SK-N-SH (cell line): Measurements from ENCODE around the gene LAPTM4A. TPM values are rescaled to one million over a fixed set of nuclear protein-coding genes. Genes with fewer than 3 reads are reported as not detected.

Source experiments
- CTCF ChIA-PET: fragments of 300-600, 350-600 bp; formaldehyde crosslinking; extraction: SDS; loops from one replicate; lab custom pipeline; 2021; lab: Yijun Ruan, JAX
- POLR2A ChIA-PET: fragments of 350-600 bp; sonication (Branson Sonifier 250); formaldehyde crosslinking; extraction: SDS; loops from one replicate; lab custom pipeline; 2020; ENCODE audit warnings: antibody characterized with exemption, inconsistent platforms; lab: Yijun Ruan, JAX
- DNase-seq: peaks from one replicate; pipeline ENCODE4 v3.0.0; 2012
- H2AFZ ChIP-seq: fragments of 200-600 bp; sonication (generic); 2 replicates; pipeline ENCODE4 v1.8.1; 2016; ENCODE audit warnings: antibody characterized with exemption, mild to moderate bottlenecking, low read depth
- H3F3A ChIP-seq: fragments of 200-600 bp; sonication (generic); replicated peaks from 2 replicates; pipeline ENCODE3; 2016; ENCODE audit warnings: antibody characterized with exemption, mild to moderate bottlenecking; ENCODE audit not compliant: insufficient read depth
- H3K27ac ChIP-seq, 2 experiments: fragments of 200-500 bp in 1 of 2; fragments of 200-600 bp in 1 of 2; sonication (Bioruptor generic) in 1 of 2; sonication (generic), shearing (Covaris generic) in 1 of 2; 2 replicates each; pipeline versions ENCODE4 v1.5.1 to v1.6.1; 2014 to 2016; ENCODE audit warnings: low read depth in 2 of 2, inconsistent platforms in 1 of 2, low read length in 1 of 2, mild to moderate bottlenecking in 1 of 2, mixed read lengths in 1 of 2
- H3K27me3 ChIP-seq: fragments of 200-600 bp; sonication (generic), shearing (Covaris generic); 2 replicates; pipeline ENCODE4 v1.6.1; 2016; ENCODE audit warnings: mixed run types; ENCODE audit not compliant: insufficient read depth
- H3K36me3 ChIP-seq, 2 experiments: fragments of 200-500 bp in 1 of 2; fragments of 200-600 bp in 1 of 2; sonication (Bioruptor generic) in 1 of 2; sonication (generic) in 1 of 2; replicated peaks in 1 of 2; 2 replicates each; pipeline versions ENCODE3 to v1.5.1; 2014 to 2016; ENCODE audit warnings: low read length in 1 of 2, mild to moderate bottlenecking in 1 of 2; ENCODE audit not compliant: insufficient read depth in 2 of 2, control insufficient read depth in 1 of 2
- H3K4me1 ChIP-seq, 2 experiments: fragments of 200-500 bp in 1 of 2; fragments of 200-600 bp in 1 of 2; sonication (Bioruptor generic) in 1 of 2; sonication (generic), shearing (Covaris generic) in 1 of 2; 2 replicates each; pipeline versions ENCODE4 v1.5.1 to v1.6.1; 2014 to 2016; ENCODE audit warnings: low read depth in 1 of 2, low read length in 1 of 2, mixed run types in 1 of 2; ENCODE audit not compliant: insufficient read depth in 2 of 2, control insufficient read depth in 1 of 2
- H3K4me2 ChIP-seq: fragments of 200-600 bp; sonication (generic), shearing (Covaris generic); 2 replicates; pipeline ENCODE4 v1.6.1; 2017; ENCODE audit warnings: mixed run types
- H3K4me3 ChIP-seq, 2 experiments: fragments of 200-500 bp in 1 of 2; fragments of 200-600 bp in 1 of 2; sonication (Bioruptor generic) in 1 of 2; sonication (generic), shearing (Covaris generic) in 1 of 2; 2 replicates each; pipeline versions ENCODE4 v1.5.1 to v1.8.1; 2014 to 2016; ENCODE audit warnings: low read depth in 2 of 2, inconsistent platforms in 1 of 2, low read length in 1 of 2, mild to moderate bottlenecking in 1 of 2, mixed read lengths in 1 of 2, moderate library complexity in 1 of 2
- H3K79me2 ChIP-seq: fragments of 200-600 bp; sonication (generic); 2 replicates; pipeline ENCODE4 v1.8.1; 2017; ENCODE audit warnings: mild to moderate bottlenecking; ENCODE audit not compliant: insufficient read depth
- H3K9ac ChIP-seq: fragments of 200-600 bp; sonication (generic); 2 replicates; pipeline ENCODE4 v1.6.1; 2017; ENCODE audit warnings: mixed run types
- H3K9me2 ChIP-seq: fragments of 200-600 bp; sonication (generic); 2 replicates; pipeline ENCODE4 v1.6.1; 2017; ENCODE audit warnings: mixed run types
- H3K9me3 ChIP-seq: fragments of 200-600 bp; sonication (generic); 2 replicates; pipeline ENCODE4 v1.6.1; 2017; ENCODE audit warnings: mixed run types, mild to moderate bottlenecking, moderate library complexity
- H4K20me1 ChIP-seq: fragments of 200-600 bp; sonication (generic); 2 replicates; pipeline ENCODE4 v1.6.1; 2017; ENCODE audit warnings: mild to moderate bottlenecking, mixed run types; ENCODE audit not compliant: insufficient read depth
- CHD2 ChIP-seq: fragments of 150-350 bp; IDR thresholded peaks from 2 replicates; pipeline ENCODE4 v1.6.1; 2018; ENCODE audit warnings: low read length; ENCODE audit not compliant: partially characterized antibody
- ELF1 ChIP-seq: IDR thresholded peaks from 2 replicates; pipeline ENCODE4 v1.4.0; 2012
- EZH2phosphoT487 ChIP-seq: fragments of 200-600 bp; sonication (generic); IDR thresholded peaks from 2 replicates; pipeline ENCODE4 v1.6.1; 2017; ENCODE audit warnings: low read depth, mixed run types, mild to moderate bottlenecking, antibody characterized with exemption, moderate library complexity, borderline replicate concordance
- FOXJ3 ChIP-seq: sonication (generic); formaldehyde crosslinking; IDR thresholded peaks from 2 replicates; pipeline ENCODE4 v1.5.1; 2020; ENCODE audit warnings: mild to moderate bottlenecking, missing genetic modification reagents
- GATA2 ChIP-seq: sonication (generic); formaldehyde crosslinking; IDR thresholded peaks from 2 replicates; pipeline ENCODE4 v1.5.0; 2020; ENCODE audit warnings: mild to moderate bottlenecking, missing genetic modification reagents
- IRF3 ChIP-seq: fragments of 150-350 bp; IDR thresholded peaks from 2 replicates; pipeline ENCODE4 v1.6.1; 2016; ENCODE audit warnings: mild to moderate bottlenecking, low read depth, low read length
- JUND ChIP-seq: IDR thresholded peaks from 2 replicates; pipeline ENCODE4 v1.4.0; 2012
- NFIC ChIP-seq: IDR thresholded peaks from 2 replicates; pipeline ENCODE4 v1.4.0; 2012; ENCODE audit warnings: borderline replicate concordance
- POLR2AphosphoS5 ChIP-seq: IDR thresholded peaks from 2 replicates; pipeline ENCODE4 v1.6.1; 2012; ENCODE audit warnings: low read depth, low read length
- RCOR1 ChIP-seq: fragments of 150-350 bp; IDR thresholded peaks from 2 replicates; pipeline ENCODE4 v1.6.1; 2017; ENCODE audit warnings: antibody characterized with exemption, low read length
- RFX5 ChIP-seq: IDR thresholded peaks from 2 replicates; pipeline ENCODE4 v1.6.1; 2012; ENCODE audit warnings: mild to moderate bottlenecking, improper control_type of control experiment, low read length
- SIN3A ChIP-seq: IDR thresholded peaks from 2 replicates; pipeline ENCODE4 v1.6.1; 2012; ENCODE audit warnings: low read depth, mild to moderate bottlenecking, low read length, moderate library complexity, borderline replicate concordance
- TAF1 ChIP-seq: IDR thresholded peaks from 2 replicates; pipeline ENCODE4 v1.6.1; 2012; ENCODE audit warnings: low read depth, mild to moderate bottlenecking, low read length, moderate library complexity, borderline replicate concordance
- TCF12 ChIP-seq: IDR thresholded peaks from 2 replicates; pipeline ENCODE4 v1.4.0; 2012
- TEAD4 ChIP-seq: IDR thresholded peaks from 2 replicates; pipeline ENCODE4 v1.4.0; 2012; ENCODE audit warnings: mild to moderate bottlenecking, borderline replicate concordance; ENCODE audit not compliant: insufficient read depth
- YY1 ChIP-seq: IDR thresholded peaks from 2 replicates; pipeline ENCODE4 v1.4.0; 2012; ENCODE audit warnings: low read depth, mild to moderate bottlenecking
- WGBS: methylation state at CpG from one replicate; pipeline ENCODE4 v1.1.6; 2017; ENCODE audit warnings: low lambda C conversion rate; 5-methylcytosine and 5-hydroxymethylcytosine counted together
- polyA plus RNA-seq, 3 experiments: library from polyadenylated mRNA; depleted of rRNA; stranded (reverse); fragments of >200 nt; gene quantifications; 2 replicates each; pipeline ENCODE4 v1.2.3, GENCODE V29; 2012
- TF ChIP-seq, protein P1 (sequence below): fragments of 200-600 bp; sonication (generic); IDR thresholded peaks from 2 replicates; pipeline ENCODE4 v1.6.1; 2017; ENCODE audit warnings: antibody characterized with exemption, mild to moderate bottlenecking, moderate library complexity
- TF ChIP-seq, protein P2 (sequence below): IDR thresholded peaks from 2 replicates; pipeline ENCODE4; 2012
- TF ChIP-seq, protein P3 (sequence below): fragments of 150-350 bp; IDR thresholded peaks from 2 replicates; pipeline ENCODE4 v1.6.1; 2017; ENCODE audit warnings: antibody characterized with exemption, low read length, low read depth, borderline replicate concordance
- TF ChIP-seq, protein P4 (sequence below): IDR thresholded peaks from 2 replicates; pipeline ENCODE4 v1.4.0; 2012; ENCODE audit warnings: low read depth

LAPTM4A gene
- polyA plus RNA-seq, 1 of the 3 experiments (the other 2 are of a cell fraction) = 306 TPM

- Histone ChIP-seq H2AFZ (no peak overlapping the region), H3K27me3 (no peaks in the 10 kb centered on the region), H3K9ac (no peak overlapping the region), H4K20me1 (peaks cover 6% of the 10 kb centered on the region), H3K36me3 (no peaks in the 10 kb centered on the region), H3K4me2 (no peak overlapping the region), H3K4me1 (peaks cover 0 to 20% of the 10 kb centered on the region in 2 experiments; a peak in 3 of 4 replicates), H3K27ac (no peak overlapping the region), H3K9me3 (no peaks in the 10 kb centered on the region), H3K79me2 (peaks cover 31% of the 10 kb centered on the region), H3F3A (peaks cover 3% of the 10 kb centered on the region), H3K4me3 (no peak overlapping the region), H3K9me2 (no peaks in the 10 kb centered on the region)
- DNase-seq = no peak
- ChIA-PET CTCF (interaction anchor here (0.8 to 2.8 kb wide), 7 partner anchors 8 to 44 kb away, joined by 3 to 13 read pairs (median 5); no protein-coding TSS in a partner anchor), POLR2A (no interaction called here)
- WGBS = 89% methylated on average over 6 of the region's 6 CpGs
- TF ChIP-seq, protein P1, sequence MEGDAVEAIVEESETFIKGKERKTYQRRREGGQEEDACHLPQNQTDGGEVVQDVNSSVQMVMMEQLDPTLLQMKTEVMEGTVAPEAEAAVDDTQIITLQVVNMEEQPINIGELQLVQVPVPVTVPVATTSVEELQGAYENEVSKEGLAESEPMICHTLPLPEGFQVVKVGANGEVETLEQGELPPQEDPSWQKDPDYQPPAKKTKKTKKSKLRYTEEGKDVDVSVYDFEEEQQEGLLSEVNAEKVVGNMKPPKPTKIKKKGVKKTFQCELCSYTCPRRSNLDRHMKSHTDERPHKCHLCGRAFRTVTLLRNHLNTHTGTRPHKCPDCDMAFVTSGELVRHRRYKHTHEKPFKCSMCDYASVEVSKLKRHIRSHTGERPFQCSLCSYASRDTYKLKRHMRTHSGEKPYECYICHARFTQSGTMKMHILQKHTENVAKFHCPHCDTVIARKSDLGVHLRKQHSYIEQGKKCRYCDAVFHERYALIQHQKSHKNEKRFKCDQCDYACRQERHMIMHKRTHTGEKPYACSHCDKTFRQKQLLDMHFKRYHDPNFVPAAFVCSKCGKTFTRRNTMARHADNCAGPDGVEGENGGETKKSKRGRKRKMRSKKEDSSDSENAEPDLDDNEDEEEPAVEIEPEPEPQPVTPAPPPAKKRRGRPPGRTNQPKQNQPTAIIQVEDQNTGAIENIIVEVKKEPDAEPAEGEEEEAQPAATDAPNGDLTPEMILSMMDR = no peak
- TF ChIP-seq, protein P2, sequence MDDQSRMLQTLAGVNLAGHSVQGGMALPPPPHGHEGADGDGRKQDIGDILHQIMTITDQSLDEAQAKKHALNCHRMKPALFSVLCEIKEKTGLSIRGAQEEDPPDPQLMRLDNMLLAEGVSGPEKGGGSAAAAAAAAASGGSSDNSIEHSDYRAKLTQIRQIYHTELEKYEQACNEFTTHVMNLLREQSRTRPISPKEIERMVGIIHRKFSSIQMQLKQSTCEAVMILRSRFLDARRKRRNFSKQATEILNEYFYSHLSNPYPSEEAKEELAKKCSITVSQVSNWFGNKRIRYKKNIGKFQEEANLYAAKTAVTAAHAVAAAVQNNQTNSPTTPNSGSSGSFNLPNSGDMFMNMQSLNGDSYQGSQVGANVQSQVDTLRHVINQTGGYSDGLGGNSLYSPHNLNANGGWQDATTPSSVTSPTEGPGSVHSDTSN = no peak
- TF ChIP-seq JUND (no peak), NFIC (no peak), FOXJ3 (no peak), IRF3 (no peak), YY1 (no peak), TAF1 (no peak), TEAD4 (no peak), CHD2 (no peak), EZH2phosphoT487 (no peak), POLR2AphosphoS5 (no peak), RCOR1 (no peak), GATA2 (CRISPR knock-in tag) (no peak), SIN3A (no peak), ELF1 (no peak), RFX5 (no peak), TCF12 (no peak)
- TF ChIP-seq, protein P3, sequence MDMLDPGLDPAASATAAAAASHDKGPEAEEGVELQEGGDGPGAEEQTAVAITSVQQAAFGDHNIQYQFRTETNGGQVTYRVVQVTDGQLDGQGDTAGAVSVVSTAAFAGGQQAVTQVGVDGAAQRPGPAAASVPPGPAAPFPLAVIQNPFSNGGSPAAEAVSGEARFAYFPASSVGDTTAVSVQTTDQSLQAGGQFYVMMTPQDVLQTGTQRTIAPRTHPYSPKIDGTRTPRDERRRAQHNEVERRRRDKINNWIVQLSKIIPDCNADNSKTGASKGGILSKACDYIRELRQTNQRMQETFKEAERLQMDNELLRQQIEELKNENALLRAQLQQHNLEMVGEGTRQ = no peak
- TF ChIP-seq, protein P4, sequence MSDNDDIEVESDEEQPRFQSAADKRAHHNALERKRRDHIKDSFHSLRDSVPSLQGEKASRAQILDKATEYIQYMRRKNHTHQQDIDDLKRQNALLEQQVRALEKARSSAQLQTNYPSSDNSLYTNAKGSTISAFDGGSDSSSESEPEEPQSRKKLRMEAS = no peak
These were observed 2.7 kb upstream of the LAPTM4A start for GRCh38 chr2:20054119-20054518.
